GM23338 (cell line): ENCODE results near the gene NTN4. TPM values are rescaled to one million over a fixed set of nuclear protein-coding genes. Genes with fewer than 3 reads are reported as not detected.
"Not testable (repeated sequence)": the region's sequence is repeated elsewhere in the genome, so short reads cannot be mapped to it uniquely, and the experiment has no call there.

Experiments
- ATAC-seq: fragments of 200-7000 bp; cut with Tn5 transposase; 3 replicates; pipeline ENCODE4 v1.9.1; 2020
- DNase-seq: peaks from one replicate; pipeline ENCODE4 v3.0.0-alpha.2; 2015; ENCODE audit warnings: low spot score
- H2AFZ ChIP-seq: fragments of 200-600 bp; sonication (generic); 2 replicates; pipeline ENCODE4 v1.8.0; 2016; ENCODE audit warnings: antibody characterized with exemption, mild to moderate bottlenecking, moderate library complexity
- H3F3A ChIP-seq: fragments of 200-600 bp; sonication (generic); replicated peaks from 2 replicates; pipeline ENCODE4 v1.8.0; 2017; ENCODE audit warnings: antibody characterized with exemption, mixed run types, low read depth
- H3K27ac ChIP-seq: fragments of 200-600 bp; sonication (generic); 2 replicates; pipeline ENCODE4 v1.6.1; 2016; ENCODE audit warnings: low read depth
- H3K27me3 ChIP-seq: fragments of 200-600 bp; sonication (generic); 2 replicates; pipeline ENCODE4 v1.8.0; 2016; ENCODE audit warnings: mild to moderate bottlenecking, mixed run types, moderate library complexity; ENCODE audit not compliant: insufficient read depth
- H3K36me3 ChIP-seq: fragments of 200-600 bp; sonication (generic); 2 replicates; pipeline ENCODE4 v1.8.0; 2016; ENCODE audit warnings: mild to moderate bottlenecking; ENCODE audit not compliant: insufficient read depth
- H3K4me1 ChIP-seq: fragments of 200-600 bp; sonication (generic); 2 replicates; pipeline ENCODE4 v1.8.0; 2016; ENCODE audit warnings: mild to moderate bottlenecking, moderate library complexity; ENCODE audit not compliant: insufficient read depth
- H3K4me2 ChIP-seq: fragments of 200-600 bp; sonication (generic); 2 replicates; pipeline ENCODE4 v1.7.1; 2017; ENCODE audit warnings: mixed run types
- H3K4me3 ChIP-seq: fragments of 200-600 bp; sonication (generic); 2 replicates; pipeline ENCODE4 v1.6.1; 2016; ENCODE audit warnings: mixed run types
- H3K79me2 ChIP-seq: fragments of 200-600 bp; sonication (generic); replicated peaks from 2 replicates; pipeline ENCODE4 v1.8.0; 2017; ENCODE audit warnings: mild to moderate bottlenecking; ENCODE audit not compliant: insufficient read depth
- H3K9me2 ChIP-seq: fragments of 200-600 bp; sonication (generic); 2 replicates; pipeline ENCODE4 v1.8.0; 2017; ENCODE audit not compliant: insufficient read depth
- H4K20me1 ChIP-seq: fragments of 200-600 bp; sonication (generic); replicated peaks from 2 replicates; pipeline ENCODE4 v1.8.0; 2017; ENCODE audit warnings: mild to moderate bottlenecking; ENCODE audit not compliant: insufficient read depth
- H3K27ac Mint-ChIP-seq: 2 replicates; pipeline ENCODE4 v1.8.0; 2020; ENCODE audit warnings: inconsistent platforms, mild to moderate bottlenecking, moderate library complexity, mixed read lengths
- H3K27me3 Mint-ChIP-seq: 3 replicates; pipeline ENCODE4 v1.8.0; 2022; ENCODE audit warnings: low read depth, mild to moderate bottlenecking, moderate library complexity, mixed read lengths, inconsistent platforms; ENCODE audit not compliant: insufficient read depth, poor library complexity
- H3K36me3 Mint-ChIP-seq: 3 replicates; pipeline ENCODE4 v1.8.0; 2021; ENCODE audit warnings: low read depth, mild to moderate bottlenecking, inconsistent platforms, moderate library complexity, mixed read lengths
- H3K4me1 Mint-ChIP-seq: 3 replicates; pipeline ENCODE4 v1.8.0; 2020; ENCODE audit warnings: mild to moderate bottlenecking, inconsistent platforms, mixed read lengths
- H3K4me3 Mint-ChIP-seq: 3 replicates; pipeline ENCODE4 v1.8.0; 2021; ENCODE audit warnings: moderate library complexity, mild to moderate bottlenecking, inconsistent platforms, mixed read lengths
- H3K9me3 Mint-ChIP-seq: 3 replicates; pipeline ENCODE4 v1.8.0; 2020; ENCODE audit warnings: moderate library complexity, mild to moderate bottlenecking, inconsistent platforms, mixed read lengths
- CREB1 ChIP-seq: fragments of 250-450 bp; sonication (Bioruptor Pico); IDR thresholded peaks from 2 replicates; pipeline ENCODE4 v1.5.0; 2020; ENCODE audit warnings: low read depth, mild to moderate bottlenecking, moderate library complexity
- CTCF ChIP-seq, 2 experiments: fragments of 200-600 bp in 1 of 2; sonication (generic) in 1 of 2; conservative IDR thresholded peaks; 2 replicates each; pipeline versions ENCODE4 v1.5.1 to v1.6.1; 2016 to 2017; ENCODE audit warnings: antibody characterized with exemption in 2 of 2, low read depth in 2 of 2, mild to moderate bottlenecking in 2 of 2, moderate library complexity in 1 of 2
- EZH2 ChIP-seq: fragments of 200-600 bp; sonication (generic); IDR thresholded peaks from one replicate; pipeline ENCODE4 v1.8.0; 2017; ENCODE audit warnings: antibody characterized with exemption, mild to moderate bottlenecking, low read depth; ENCODE audit not compliant: unreplicated experiment
- JUNB ChIP-seq: IDR thresholded peaks from one replicate; pipeline ENCODE4 v1.6.1; 2016; ENCODE audit warnings: antibody characterized with exemption; ENCODE audit not compliant: unreplicated experiment
- STAT1 ChIP-seq: IDR thresholded peaks from one replicate; pipeline ENCODE4 v1.6.1; 2016; ENCODE audit warnings: antibody characterized with exemption; ENCODE audit not compliant: unreplicated experiment
- ZNF331 ChIP-seq: fragments of 250-450 bp; sonication (Bioruptor Pico); IDR thresholded peaks from 2 replicates; pipeline ENCODE4 v1.5.0; 2020; ENCODE audit warnings: low read depth, mild to moderate bottlenecking, moderate library complexity
- ZNF462 ChIP-seq: fragments of 250-450 bp; sonication (Bioruptor Pico); IDR thresholded peaks from 2 replicates; pipeline ENCODE4 v1.5.0; 2020; ENCODE audit warnings: mild to moderate bottlenecking, moderate library complexity
- polyA plus RNA-seq: library from polyadenylated mRNA; unstranded; fragments of >200 nt; fragmentation: Nextera tagmentation; extraction: Ambion mirVana; gene quantifications from 2 replicates; pipeline ENCODE4 v1.2.1, GENCODE V29; 2016
- total RNA-seq: library from RNA; depleted of rRNA; stranded (reverse); fragments of >200 nt; shearing (Covaris generic); gene quantifications from 2 replicates; pipeline ENCODE4 v1.2.3, GENCODE V29; 2014

The NTN4 gene
- total and polyA plus RNA-seq, 2 experiments from 2014 or later = 1.5 to 3.8 TPM

DNA sequence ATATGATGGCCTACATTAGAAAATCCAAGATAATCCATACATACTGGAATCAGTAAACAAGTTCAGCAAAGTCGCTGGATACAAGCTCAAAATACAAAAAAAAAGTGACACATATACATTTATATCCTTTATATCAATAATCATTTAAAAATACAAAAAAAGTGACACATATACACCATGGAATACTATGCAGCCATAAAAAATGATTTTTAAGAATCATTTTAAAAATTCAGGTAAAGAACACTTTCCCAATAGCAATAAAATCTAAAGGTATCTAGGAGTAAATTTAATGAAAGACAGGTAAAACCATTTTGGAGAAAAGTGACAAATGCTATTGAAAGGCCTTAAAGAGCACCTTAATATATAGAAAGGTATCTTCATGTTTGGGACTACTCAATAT is 111.9 kb downstream of the NTN4 start (continued):
- no peak for TF ChIP-seq CTCF (conservative IDR thresholded peaks at IDR 0.05; ENCODE audit: low read depth in 2 of 2)
- no peak for TF ChIP-seq STAT1
- TF ChIP-seq ZNF462 = no peak
- TF ChIP-seq EZH2 = no peak
- no peak for TF ChIP-seq ZNF331 (CRISPR knock-in tag)
- no peak for TF ChIP-seq CREB1 (CRISPR knock-in tag)
- TF ChIP-seq JUNB = no peak

DNA sequence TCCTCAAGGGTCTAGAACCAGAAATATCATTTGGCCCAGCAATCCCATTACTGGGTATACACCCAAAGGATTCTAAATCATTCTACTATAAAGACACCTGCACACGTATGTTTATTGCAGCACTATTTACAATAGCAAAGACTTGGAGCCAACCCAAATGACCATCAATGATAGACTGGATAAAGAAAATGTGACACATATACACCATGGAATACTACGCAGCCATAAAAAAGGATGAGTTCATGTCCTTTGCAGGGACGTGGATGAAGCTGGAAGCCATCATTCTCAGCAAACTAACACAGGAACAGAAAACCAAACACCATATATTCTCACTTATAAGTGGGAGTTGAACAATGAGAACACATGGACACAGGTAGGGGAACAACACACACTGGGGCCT is 112.8 kb downstream of the NTN4 start:
- H3K4me3 Mint-ChIP-seq, H3K27ac ChIP-seq, H3K36me3 ChIP-seq, H2AFZ ChIP-seq, DNase-seq, H3F3A ChIP-seq, H3K9me2 ChIP-seq, H3K27me3 Mint-ChIP-seq, H3K27ac Mint-ChIP-seq, H3K9me3 Mint-ChIP-seq, H4K20me1 ChIP-seq, H3K27me3 ChIP-seq, H3K4me2 ChIP-seq, H3K4me3 ChIP-seq, ATAC-seq, H3K4me1 ChIP-seq, H3K4me1 Mint-ChIP-seq, H3K79me2 ChIP-seq: not testable (repeated sequence)
- peaks cover 21% of the 10 kb centered on the region for H3K36me3 Mint-ChIP-seq
